ENCODE data around the gene SIGLEC15.
"Not testable (repeated sequence)": the region's sequence is repeated elsewhere in the genome, so short reads cannot be mapped to it uniquely, and the experiment has no call there.

SIGLEC15 gene

DNA sequence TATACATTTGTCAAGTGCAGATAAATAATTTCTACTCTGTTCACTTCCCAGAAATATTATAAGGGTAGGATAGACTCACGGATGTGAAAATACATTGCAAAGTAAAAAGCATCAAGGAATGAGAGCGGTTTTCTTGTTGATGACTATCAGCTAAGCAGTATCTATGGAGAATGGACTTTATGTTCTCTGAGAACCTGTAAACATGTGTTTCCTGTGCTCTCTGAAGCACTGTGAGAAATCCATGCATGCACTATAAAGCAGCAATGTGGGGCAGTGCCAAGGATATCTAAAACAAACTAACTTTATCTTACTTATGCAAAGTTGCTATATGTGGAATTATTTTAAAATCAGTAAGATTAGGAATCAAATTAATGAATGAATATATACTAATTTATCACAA lies 4.4 kb upstream of the SIGLEC15 start:
- DNase-seq, result no peak

GRCh38 chr18:45821711-45822110 lies 3.8 kb upstream of the SIGLEC15 start:
- DNase-seq, result no peak

DNA sequence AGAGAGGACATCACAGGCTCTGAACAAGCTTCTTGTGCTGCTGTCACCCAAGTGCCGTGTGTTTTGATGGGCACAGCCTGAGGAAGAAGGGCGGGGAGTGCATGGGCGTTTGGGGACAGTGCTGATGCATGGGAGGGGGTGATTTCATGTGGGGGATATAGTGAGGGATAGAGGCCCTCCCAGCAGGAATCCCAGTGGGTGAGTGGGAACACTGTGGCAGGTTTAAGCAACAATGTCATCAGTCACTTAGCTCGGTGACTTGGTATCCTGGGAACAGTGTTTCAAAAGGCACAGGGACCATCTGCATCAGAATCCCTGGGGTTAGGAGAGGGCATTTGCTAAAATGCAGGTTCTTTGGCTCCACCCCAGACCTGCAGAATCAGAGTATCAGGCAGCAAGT lies 609 bp downstream of the SIGLEC15 start:
- no peak for DNase-seq

GRCh38 chr18:45826716-45827115 lies 1.2 kb downstream of the SIGLEC15 start:
- DNase-seq, result not testable (repeated sequence)

GRCh38 chr18:45828917-45829811 lies 3.7 kb downstream of the SIGLEC15 start:
- no peak for DNase-seq

DNA sequence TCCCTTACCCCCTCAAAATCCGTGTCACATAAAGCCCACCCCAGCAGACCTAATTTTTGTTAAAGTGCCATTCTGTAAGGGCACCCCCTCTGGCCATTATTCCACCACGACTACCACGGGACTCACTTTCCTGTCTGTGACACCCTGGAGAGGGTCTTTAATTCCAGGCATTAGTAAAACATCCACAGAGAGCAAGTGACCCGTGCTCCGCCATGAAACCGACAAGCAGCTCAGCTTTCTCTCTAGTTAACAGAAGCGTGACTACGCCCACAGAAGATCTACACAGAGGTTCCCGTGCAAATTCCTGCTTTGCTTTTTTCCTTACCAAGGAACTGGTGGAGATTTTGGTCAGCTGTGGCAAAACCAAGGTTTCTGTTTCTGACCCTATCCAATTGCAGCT lies 4.4 kb downstream of the SIGLEC15 start:
- DNase-seq, result no peak

GRCh38 chr18:45830917-45831316 lies 5.4 kb downstream of the SIGLEC15 start:
- DNase-seq, result no peak

GRCh38 chr18:45833846-45834245 lies 8.4 kb downstream of the SIGLEC15 start:
- DNase-seq, result no peak

DNA sequence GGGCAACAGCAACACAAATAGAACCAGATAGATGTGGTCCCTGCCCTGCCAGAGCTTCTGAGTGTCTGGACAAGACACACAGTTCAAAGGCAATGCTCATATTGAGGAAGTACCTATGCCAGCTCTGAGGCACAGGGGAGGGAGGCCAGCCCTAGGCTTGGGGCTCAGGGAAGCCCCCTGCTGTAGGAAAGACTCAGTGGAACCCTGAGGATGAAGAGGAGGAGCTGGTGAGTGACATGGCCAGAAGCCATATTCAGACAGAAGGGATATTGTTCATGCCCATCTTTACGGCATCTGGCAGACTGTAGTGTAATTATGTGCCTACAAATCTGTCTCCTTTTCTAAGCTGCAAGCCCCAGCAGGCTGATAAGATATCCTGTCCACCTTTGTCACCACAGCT lies 8.8 kb downstream of the SIGLEC15 start:
- DNase-seq, result no peak

DNA sequence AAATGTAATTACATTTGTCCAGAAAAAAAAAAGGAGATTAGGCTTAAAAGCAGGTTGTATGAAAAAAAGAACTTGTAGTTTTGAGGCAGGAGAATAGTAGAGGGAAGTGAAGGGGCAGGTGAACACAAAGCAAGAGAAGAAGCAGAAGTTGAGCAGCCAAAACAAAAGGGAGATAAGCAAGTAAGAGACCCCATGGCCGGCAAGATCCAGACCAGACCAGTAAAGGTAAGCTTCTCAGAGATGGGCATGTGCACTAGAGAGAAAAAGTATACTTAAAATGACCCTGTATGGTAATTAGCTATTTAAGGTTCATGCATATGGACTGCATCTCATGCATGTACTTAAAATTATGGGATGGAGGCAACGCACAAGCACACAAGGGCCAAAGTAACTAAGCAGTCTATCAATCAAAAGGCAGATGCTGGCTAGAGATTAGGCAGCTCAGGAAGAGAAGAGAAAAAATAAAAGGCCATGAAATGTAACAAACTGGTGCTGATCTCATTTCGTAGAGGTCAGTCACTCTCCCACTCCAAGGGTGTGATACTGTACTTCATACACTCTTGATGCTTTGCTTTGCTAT lies 9.7 kb downstream of the SIGLEC15 start:
- no peak for DNase-seq

- no peak for DNase-seq
These were observed 11.0 kb downstream of the SIGLEC15 start for GRCh38 chr18:45836242-45837205.

GRCh38 chr18:45837283-45838070 lies 12.0 kb downstream of the SIGLEC15 start:
- DNase-seq, result no peak

DNA sequence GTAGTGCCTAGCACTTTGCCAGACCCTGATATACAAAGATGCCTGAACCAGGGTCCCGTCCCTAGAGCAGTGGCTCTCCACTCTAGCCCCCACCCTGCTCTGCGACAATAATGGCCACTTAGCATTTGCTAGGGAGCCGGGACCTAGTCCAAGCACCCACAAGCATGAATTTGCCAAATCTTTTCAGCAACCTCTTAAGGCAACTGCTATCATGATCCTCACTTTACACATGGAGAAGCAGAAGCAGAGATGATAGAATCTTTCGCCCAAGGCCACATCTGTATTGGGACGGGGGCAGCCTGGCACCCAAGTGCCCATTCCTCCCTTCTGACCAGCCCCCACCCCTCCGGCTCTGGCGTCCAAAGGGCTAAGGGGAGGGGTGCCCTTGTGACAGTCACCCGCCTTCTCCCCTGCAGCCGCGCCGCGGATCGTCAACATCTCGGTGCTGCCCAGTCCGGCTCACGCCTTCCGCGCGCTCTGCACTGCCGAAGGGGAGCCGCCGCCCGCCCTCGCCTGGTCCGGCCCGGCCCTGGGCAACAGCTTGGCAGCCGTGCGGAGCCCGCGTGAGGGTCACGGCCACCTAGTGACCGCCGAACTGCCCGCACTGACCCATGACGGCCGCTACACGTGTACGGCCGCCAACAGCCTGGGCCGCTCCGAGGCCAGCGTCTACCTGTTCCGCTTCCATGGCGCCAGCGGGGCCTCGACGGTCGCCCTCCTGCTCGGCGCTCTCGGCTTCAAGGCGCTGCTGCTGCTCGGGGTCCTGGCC lies 13.0 kb downstream of the SIGLEC15 start:
- no peak for DNase-seq

DNA sequence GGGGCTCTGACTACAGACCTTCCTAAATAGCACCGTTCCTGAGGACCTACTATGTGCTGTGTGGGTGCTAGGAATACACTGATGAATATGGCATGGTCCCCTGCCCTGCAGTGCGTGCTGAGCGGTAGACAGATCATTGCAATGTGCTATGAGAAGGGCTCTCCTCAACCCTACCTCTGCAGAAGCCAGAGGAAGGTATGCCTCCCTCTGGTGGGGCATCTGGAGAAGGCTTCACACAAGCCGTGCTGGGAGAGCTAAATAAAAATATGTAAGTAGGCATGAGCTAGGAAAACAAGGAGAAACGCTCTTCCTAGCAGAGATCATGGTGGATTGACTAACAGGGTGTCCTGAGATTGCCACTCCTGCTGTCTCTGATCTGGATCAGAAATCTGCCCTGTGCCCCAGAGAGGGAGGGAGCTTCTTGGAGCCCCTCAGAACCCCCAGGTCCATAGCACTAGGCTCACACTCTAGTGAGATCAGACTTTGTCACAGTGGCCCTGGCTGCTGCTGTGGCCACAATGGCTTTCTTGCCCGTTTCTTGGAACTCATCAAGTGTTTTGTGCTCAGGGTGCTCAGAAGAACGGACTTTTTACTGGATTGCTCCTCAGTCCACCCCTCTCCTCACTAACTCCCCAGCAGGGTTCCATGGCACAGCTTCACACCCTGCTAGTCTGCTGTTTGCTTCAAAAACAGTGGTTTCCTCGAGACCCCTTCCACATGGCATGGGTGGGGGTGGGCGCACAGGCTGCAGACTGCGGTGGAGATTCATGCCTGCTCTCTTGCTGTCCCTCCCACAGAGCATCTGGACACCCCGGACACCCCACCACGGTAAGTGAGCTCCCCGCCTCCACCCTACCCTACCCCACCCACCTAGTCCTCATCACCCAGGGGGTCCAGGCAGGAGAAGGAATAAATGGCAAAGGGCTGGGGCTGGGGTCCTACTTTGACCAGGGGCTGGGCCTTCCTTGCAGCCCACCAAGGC lies 14.2 kb downstream of the SIGLEC15 start:
- DNase-seq, result no peak

- DNase-seq, result no peak
These were observed 15.7 kb downstream of the SIGLEC15 start for GRCh38 chr18:45841060-45841764.

DNA sequence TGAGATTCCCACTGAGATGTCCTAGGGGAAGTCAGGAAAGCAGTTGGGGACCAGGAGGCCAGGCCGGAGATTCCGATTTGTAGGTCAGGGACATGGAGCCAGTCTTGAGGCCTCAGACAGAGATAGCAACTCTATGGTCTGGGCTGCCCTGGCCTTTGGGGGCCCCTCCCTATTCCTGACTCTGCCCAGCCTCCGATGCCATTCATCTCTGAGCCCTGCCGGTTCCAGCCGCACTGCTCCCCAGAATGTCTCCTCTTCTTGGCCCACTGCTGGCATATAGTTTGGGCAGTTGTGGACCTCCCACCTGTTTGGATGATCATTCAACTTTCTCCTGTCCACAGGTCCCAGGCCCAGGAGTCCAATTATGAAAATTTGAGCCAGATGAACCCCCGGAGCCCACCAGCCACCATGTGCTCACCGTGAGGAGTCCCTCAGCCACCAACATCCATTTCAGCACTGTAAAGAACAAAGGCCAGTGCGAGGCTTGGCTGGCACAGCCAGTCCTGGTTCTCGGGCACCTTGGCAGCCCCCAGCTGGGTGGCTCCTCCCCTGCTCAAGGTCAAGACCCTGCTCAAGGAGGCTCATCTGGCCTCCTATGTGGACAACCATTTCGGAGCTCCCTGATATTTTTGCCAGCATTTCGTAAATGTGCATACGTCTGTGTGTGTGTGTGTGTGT lies 16.4 kb downstream of the SIGLEC15 start:
- no peak for DNase-seq

DNA sequence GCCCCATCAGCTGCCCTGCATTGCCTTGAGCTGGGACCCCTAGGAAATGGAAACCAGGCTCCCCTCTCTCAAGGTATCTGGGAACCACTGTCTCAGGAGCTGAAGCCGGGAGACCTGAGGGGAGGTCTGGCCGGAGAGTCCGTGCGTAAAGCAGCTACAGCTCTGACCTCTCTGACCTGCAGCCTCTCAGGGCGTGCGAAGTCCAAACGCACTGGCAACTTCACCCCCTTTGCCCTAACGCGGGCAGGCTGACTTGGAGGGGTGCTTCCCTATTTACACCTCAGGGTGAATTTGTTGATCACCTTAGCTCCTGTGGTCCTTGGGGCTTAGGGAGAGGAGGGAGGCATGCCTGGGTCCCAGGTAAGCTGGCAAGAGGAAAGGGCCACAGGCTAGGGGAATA lies 17.5 kb downstream of the SIGLEC15 start:
- DNase-seq, result no peak

DNA sequence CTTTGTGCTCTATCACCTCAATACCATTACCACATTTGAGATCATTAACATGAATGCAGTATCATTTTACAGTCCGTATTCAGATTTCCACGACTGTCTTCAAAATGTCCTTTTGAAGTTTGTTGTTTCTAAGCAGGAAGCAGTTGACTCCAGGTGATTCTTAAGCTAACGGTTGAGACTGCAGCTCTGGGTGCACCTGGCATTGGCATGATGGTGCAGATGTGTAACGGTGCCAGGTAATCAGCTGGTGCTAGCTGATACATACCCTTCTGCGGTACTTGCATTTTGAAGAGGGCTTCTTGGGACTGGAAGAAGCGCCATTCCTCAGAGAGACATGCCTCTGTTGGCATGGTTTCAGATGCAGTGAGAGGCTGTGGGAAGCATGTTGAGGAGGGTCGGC lies 19.5 kb downstream of the SIGLEC15 start:
- DNase-seq, result no peak

DNA sequence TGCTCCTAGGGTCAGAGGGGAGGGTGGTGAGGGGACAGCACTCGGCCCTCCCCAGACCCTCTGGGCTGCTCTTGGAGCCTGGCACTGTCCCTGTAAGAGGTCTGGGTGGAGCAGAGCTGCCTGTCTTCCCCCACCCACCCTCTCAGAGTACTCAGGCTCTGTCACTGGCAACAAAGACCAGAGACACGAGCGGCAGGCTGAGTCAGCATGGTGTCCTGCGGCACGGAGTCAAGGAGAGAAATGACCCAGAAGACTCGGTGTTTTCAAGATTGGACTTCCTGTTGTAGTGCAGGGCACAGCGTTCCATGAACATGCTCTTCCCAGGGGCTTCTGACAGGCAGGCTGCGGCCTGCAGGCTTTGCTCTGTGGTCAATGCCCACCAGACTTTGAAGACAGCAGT lies 19.9 kb downstream of the SIGLEC15 start:
- no peak for DNase-seq

Data from cerebellar nuclear complex (tissue), 1 donor.